DMS 273 treated with DMSO at 0.1 percent for 48 hours (cell line): ENCODE results near the gene CYGB.
"Not testable (repeated sequence)": the region's sequence is repeated elsewhere in the genome, so short reads cannot be mapped to it uniquely, and the experiment has no call there.

Source experiments
- DNase-seq: peaks from one replicate; lab custom pipeline; 2025; lab: John Stamatoyannopoulos, UW

Gene CYGB

DNA sequence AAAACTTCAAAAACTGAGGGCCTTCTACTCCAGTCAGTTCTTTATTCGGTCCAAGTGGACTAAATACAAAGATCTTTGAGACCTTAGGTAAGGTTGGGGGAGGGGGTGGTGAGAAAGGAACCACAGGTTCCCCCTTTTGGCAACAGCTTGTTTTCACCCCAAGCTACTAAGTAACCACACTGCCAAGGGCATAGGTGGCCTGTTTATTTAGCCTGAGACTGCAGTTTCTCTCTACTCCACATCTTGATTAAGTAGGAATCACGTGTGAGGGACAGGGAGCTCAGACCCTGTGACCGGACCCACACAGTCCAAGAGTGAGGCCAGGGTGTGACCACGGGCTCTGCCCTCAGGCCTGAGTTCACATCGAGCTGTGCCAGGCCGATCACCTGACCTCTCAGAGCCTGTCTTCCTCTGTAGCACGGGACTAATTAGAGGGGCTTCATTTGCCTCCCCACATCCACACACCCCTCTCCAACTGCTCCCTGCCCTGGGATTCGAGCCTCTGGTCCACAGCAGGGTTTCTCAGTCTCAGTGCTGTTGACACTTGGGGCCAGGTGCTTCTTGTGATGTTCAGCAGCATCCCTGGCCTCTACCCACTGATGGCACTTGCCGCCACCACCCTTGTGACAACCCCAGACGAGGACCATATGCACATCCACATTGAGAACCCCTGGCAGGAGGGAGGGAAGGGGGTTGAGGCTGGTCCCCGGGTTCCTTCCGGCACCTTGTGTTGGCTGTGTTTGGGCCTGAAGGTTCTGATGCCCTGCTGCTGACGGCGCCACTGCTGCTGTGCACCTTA is 30.3 kb upstream of the CYGB start:
- DNase-seq = no peak

- no peak for DNase-seq
Observed at GRCh38 chr17:76566988-76567431, 29.5 kb upstream of the CYGB start.

DNA sequence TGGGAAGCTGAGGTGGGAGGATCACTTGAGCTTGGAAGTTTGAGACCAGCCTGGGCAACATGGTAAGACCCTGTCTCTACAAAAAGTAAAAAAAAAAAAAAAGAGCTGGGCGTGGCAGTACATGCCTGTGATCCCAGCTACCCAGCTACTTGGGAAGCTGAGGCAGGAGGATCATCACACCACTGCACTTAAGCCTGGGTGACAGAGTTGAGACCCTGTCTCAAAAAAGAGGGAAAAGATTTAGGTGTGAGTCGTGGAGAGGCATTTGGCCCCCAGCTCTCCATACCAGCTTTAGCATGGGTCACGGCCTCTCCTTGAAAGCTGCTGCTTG is 29.1 kb upstream of the CYGB start:
- DNase-seq = no peak

DNA sequence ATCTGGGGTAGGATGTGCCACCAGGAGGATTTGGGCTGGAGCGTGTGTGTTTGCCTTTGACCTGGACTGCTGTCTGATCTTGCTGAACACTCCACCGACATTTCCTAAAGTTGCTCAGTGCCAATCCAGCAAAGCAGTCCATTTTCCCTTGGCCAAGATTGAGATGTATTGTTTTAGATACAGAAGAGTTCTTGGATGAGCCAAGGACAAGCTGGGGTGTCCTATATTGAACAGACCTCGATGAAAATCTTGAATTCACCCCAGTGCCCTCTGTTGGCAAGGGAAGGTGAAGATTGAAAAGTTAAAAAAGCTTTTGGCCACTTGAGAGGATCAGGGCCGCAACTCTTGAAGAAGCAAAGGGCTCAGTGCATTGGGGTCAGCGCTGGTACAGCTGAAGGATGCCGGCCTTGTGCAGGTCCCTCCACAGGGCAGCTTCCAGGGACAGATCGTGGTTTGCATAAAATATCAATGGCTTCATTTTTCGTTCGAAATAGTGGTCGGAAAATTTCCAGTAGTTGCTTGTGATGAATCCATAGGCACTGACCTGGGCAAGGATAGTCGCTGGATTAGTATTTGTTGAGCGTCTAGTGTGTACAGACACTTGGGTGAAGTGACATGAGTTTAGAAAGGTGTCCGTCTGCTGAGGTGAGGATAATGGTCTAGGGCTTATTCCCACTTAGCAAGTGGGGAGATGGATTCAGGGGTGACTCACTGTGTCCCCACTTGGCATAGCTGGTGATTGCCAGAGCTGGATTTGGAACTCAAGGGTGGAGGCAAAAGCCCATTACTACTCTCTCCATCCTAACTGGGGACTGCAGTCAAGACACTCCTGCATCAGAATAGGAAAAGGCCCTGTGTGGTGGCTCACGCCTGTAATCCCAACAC is 28.5 kb upstream of the CYGB start:
- no peak for DNase-seq

DNA sequence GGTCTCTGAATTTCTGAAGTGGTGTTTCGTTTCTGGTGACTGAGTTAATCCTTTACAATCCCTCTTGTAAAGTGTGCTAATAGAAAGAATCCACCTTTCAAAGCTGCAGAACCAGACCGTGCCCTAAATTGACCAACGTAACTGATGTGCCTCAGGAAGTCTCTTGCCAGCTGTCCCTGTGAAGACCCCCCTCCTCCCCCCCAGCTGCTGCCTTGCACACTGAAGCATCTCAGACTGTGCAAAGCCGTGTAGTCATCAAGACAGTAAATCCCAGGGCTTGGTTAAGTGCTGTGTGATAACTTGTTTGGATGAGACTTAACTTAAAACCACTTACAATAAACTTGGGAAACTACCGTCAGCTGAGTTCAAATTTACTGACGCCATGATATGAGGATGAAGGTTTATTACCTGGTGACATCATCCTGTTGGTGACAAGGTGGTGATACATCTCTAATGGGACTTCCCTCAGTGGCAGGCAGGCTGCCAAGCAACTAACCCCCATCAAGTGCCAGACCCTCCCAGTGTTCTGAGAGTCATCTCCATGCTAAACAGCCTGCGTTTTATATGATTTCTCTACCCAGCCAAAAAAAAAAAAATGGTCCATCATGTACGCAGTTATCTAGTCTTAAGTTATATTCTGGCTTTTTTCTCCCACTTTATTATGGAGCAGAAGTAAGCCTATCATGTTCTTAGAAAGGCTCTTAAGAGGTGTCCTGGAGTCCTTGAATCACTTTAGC is 27.6 kb upstream of the CYGB start:
- not testable (repeated sequence) for DNase-seq

DNA sequence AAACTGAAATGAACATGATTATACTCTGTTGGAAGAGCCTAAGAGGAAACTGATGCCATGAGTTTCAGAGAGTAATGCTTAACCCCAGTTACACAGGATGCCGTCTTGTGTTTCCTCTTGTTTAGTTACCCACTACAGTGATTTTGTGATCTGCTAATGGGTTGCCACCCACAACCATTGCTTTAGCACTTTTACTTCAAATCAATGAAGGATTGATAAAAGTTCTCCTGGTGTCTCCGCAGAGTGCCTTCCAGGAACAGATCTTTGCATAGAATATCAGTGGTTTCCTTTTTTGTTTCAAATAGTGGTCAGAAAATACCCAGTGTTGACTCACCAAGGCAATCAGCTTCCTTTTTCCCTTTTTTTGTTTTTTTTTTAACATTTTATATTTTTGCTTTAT is 25.9 kb upstream of the CYGB start:
- DNase-seq = not testable (repeated sequence)

- no peak for DNase-seq
Observed at GRCh38 chr17:76562734-76563148, 25.2 kb upstream of the CYGB start.

GRCh38 chr17:76561799-76562268 is 24.3 kb upstream of the CYGB start:
- DNase-seq = no peak

DNA sequence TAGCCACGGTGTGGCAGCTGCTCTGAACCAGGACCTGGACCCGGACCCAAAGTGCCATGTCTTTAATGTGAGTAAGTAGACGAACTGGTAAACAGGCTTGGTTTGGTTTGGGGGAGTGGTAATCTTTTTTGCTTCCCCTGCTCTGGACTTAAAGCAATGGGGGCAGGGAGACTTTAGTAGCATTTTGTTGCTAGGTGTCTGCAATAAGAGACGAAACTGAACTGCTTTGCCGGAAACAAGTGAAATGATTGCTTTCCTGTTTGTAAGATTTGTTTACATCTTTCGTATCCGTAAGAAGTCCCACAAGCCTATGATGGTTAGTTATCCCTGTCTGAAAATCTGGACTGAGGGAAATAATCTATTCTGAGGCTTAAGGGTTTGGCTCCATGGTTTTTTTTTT is 23.8 kb upstream of the CYGB start:
- no peak for DNase-seq

GRCh38 chr17:76560877-76561221 is 23.3 kb upstream of the CYGB start:
- no peak for DNase-seq

DNA sequence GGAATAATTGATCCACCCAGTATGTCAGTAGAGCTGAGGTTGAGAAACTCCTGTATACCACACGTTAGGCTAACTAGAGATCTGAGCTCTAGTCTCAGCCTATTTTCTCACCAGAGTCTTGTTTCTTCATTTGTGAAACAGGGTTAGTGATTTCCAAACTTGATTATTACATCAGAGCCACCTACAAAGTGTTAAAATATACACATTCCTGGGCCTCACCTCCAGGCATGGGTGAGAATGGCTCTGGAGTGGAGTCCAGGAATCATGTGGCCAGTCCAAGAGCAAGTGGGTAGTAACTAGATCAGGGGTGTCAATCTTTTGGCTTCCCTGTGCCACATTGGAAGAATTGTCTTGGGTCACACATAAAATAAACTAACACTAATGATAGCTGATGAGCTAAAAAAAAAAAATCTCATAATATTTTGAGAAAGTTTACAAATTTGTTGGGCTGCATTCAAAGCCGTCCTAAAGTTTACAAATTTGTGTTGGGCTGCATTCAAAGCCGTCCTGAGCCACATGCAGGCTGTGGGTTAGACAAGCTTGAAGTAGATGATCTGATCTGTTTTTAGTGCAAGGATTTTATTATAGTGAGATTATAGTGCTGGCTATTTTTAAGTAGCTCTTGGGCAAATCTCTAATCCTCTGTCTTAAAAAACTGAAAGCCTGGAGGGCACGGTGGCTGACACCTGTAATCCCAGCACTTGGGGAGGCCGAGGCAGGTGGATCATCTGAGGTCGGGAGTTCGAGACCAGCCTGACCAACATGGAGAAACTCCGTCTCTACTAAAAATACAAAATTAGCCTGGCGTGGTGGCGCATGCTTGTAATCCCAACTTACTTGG is 22.7 kb upstream of the CYGB start:
- no peak for DNase-seq

DNA sequence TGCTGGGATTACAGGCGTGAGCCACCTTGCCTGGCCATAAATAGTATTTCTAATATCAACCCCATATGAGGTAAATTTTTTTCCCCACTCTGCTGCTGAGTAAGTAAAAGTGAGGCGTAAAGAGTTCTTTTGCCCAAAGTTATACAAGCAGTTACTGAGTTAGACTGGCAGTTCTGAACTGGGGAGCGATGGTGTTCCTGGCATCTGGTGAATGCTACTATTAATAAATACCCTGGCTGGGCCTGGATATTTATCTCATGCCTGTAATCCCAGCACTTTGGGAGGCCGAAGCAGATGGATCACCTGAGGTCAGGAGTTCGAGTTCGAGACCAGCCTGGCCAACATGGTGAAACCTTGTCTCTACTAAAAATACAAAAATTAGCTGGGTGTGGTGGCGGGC is 22.0 kb upstream of the CYGB start:
- DNase-seq = not testable (repeated sequence)

DNA sequence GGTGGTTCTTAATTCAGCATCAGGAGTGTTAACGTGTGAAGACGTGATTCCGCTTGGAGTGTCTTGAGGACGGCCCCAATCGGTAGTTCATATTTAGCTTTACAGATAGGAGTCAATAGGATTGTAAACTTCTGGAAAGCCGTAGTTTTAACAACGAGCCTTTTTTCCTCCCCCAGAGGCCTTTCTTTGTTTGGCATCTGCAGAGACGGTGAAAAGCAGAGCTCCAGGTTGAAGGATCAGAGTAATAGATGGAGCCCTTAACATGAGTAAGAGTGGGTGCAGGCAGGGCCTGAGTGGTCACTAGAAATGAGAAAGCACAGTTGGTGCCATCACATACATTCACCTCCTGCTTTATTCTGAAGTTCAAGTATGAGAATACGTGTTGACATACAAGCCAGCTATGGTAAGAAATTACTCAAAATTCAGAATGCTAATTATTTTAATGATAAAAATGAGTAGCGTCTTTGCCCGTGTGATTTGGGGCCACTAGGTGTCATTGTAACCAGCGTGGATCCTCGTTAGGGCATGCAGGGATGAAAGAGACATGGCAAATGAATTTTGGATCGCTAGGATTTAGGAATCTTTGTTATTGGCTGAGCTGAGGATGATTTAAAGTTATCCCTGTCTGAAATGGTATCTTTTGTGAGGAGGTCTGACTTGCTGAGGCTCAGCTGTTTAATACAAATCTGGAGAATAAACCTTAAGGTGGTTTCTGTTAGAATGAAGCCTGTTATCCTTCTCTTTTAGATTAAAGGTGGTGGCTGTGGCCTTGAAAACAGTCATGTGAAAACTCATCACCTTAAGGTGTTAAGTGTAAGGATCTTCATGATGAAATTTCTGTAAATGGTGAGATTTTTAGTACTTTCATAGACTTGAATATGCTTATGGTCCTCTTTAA is 20.9 kb upstream of the CYGB start:
- no peak for DNase-seq

GRCh38 chr17:76557368-76558197 is 20.1 kb upstream of the CYGB start:
- peak; percentile 94 for DNase-seq

DNA sequence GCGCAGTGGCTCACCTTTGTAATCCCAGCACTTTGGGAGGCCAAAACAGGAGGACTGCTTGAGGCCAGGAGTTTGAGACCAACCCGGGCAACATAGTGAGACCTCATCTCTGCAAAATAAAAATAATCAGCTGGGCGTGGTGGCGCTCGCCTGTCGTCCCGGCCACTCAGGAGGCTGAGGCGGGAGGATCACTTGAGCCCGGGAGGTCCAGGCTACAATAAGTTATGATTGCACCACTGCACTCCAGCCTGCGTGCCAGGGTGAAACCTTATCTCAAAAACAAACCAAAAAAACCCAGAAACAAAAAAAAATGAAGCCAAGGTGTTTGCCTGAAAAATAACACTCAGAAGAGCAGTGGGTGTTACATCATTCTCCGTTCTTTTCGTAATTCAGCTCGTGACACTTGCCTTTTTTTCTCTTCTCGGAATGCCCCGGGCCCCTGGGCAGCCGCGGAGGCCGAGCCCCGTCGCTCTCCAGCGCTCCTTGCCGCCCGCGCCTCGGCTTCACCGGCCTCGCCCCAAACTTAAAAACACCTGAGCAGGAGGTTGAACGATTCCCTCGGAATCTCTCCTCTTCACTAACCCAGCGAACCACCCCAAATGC is 19.4 kb upstream of the CYGB start:
- no peak for DNase-seq

DNA sequence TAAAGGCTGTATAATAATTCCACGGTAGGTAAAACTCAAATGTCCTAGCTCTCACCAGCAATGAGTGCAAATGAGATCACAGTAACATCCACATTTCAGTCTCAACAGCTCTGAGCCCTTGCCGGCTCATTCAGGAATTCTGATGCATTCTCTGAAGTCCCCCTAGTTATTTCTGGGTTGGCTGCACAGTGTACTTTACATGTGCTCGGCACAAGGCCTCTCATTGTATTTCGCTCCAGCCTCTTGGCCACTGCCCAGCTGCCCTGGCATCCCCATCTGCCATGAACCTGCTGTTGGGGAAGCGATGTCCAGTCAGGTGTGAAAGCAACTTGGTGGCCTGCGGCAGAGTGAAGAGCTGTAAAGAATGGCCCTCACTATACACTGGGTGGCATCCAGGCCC is 16.6 kb upstream of the CYGB start:
- DNase-seq = peak; percentile 57

DNA sequence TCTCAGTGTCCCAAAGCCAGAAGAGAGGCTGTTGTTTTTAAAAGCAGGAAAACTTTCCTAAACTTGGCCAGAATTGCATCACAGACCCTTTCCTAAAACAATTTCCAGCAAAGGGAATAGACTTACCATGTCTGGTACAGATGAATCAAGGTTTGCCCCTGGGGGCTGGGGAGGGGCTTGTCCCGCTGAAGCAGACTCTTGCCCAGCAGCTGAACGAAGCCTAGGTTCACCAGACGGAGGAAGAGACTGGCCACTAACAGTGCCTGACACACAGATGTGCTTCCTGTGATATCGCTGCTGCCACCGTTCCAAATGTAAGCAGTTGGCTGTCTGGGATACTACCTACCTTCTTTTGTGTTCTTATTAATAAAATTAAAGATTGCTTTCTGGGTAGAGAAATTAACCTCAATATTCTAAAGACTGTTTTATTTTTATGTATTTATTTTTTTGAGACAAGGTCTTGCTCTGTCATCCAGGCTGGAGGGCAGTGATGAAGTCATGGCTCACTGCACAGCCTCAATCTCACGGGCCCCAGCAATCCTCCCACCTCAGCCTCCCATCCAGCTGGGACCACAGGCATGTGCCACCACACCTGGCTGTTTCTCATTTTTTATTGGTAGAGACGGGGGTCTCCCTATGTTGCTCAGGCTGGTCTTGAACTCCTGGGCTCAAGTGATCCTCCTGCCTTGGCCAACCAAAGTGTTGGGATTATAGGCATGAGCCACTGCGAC is 15.8 kb upstream of the CYGB start:
- no peak for DNase-seq

DNA sequence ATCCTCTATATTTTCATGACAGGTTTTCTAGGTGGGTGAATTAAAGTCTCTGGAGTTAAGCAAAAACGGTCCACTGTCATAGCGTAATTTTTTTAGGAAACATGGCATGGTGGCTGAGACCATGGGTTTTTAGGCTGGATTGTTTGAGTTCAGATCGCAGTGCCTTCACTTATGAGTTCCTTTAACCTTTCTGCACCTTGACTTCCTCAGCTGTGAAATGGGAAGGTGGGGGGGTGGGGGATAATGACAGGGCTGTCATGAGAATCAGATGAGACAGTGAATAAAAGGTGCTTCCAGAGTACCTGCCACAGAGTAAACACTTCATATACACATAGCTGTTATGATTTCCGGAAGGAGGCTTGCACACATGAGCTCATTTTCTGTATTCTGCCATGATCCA is 14.2 kb upstream of the CYGB start:
- DNase-seq = no peak
